GM12878 (cell line): Measurements from ENCODE around the gene ATP13A1. TPM values are rescaled to one million over a fixed set of nuclear protein-coding genes. Genes with fewer than 3 reads are reported as not detected.
A peak's percentile ranks its signal among the peaks of the same experiment; 100 is the strongest.

Source experiments
- ATAC-seq: fragments of 200-7000 bp; cut with Tn5 transposase; 3 replicates; pipeline ENCODE4 v1.9.1; 2020; ENCODE audit warnings: mild to moderate bottlenecking, moderate library complexity
- BruUV-seq: library from RNA; stranded (reverse); fragments of 400-500 nt; replicated peaks from 2 replicates; lab custom pipeline; 2021; lab: Mats Ljungman, UMichigan
- CTCF ChIA-PET: fragments of 300-600 bp; sonication (Branson Sonifier 250); formaldehyde crosslinking; extraction: SDS; loops from one replicate; lab custom pipeline; 2021; ENCODE audit warnings: inconsistent platforms; lab: Yijun Ruan, JAX
- POLR2A ChIA-PET: fragments of 350-600 bp; formaldehyde crosslinking; extraction: SDS; loops from one replicate; lab custom pipeline; 2021; ENCODE audit warnings: inconsistent platforms; lab: Charles Lee
- RAD21 ChIA-PET: fragments of 300-600 bp; sonication (Branson Sonifier 250); formaldehyde crosslinking; loops from one replicate; lab custom pipeline; 2023; ENCODE audit warnings: antibody characterized with exemption; ENCODE audit not compliant: unreplicated experiment; lab: Charles Lee
- SMC1A ChIA-PET: fragments of 300-600 bp; sonication (Branson Sonifier 250); formaldehyde crosslinking; loops from one replicate; lab custom pipeline; 2023; ENCODE audit not compliant: unreplicated experiment, uncharacterized antibody; lab: Charles Lee
- DNase-seq: peaks from one replicate; pipeline ENCODE4 v3.0.0-alpha.2; 2011; ENCODE audit warnings: low read depth, low spot score
- FAIRE-seq: peaks from 3 replicates; lab custom pipeline; 2011; peaks lifted over from hg19 to GRCh38; lab: Jason Lieb, UNC
- H2AFZ ChIP-seq: 2 replicates; pipeline ENCODE4 v1.6.0; 2011; ENCODE audit warnings: low read depth, low read length, control low read depth; ENCODE audit not compliant: control insufficient read depth
- H3K27ac ChIP-seq: 2 replicates; pipeline ENCODE4 v1.5.1; 2011; ENCODE audit warnings: control low read depth; ENCODE audit not compliant: control insufficient read depth, insufficient read depth
- H3K27me3 ChIP-seq, 2 experiments: replicated peaks in 1 of 2; 2 replicates each; pipeline versions ENCODE4 v1.6.0 to v1.6.1; 2011; ENCODE audit warnings: low read length in 1 of 2; ENCODE audit not compliant: control insufficient read depth in 2 of 2, insufficient read depth in 2 of 2
- H3K36me3 ChIP-seq, 2 experiments: 2 replicates each; pipeline ENCODE4 v1.5.1; 2011; ENCODE audit warnings: low read length in 1 of 2; ENCODE audit not compliant: control insufficient read depth in 2 of 2, insufficient read depth in 2 of 2
- H3K4me1 ChIP-seq: 2 replicates; pipeline ENCODE4 v1.6.1; 2011; ENCODE audit warnings: mild to moderate bottlenecking, low read length, moderate library complexity, mixed read lengths; ENCODE audit not compliant: control insufficient read depth, insufficient read depth
- H3K4me2 ChIP-seq: 2 replicates; pipeline ENCODE4 v1.6.0; 2011; ENCODE audit warnings: control low read depth; ENCODE audit not compliant: control insufficient read depth, insufficient read depth
- H3K4me3 ChIP-seq: fragments of 200-600 bp; sonication (generic); 2 replicates; pipeline ENCODE4 v1.5.1; 2016
- H3K79me2 ChIP-seq: 2 replicates; pipeline ENCODE4 v1.6.0; 2011; ENCODE audit warnings: low read length; ENCODE audit not compliant: control insufficient read depth, insufficient read depth
- H3K9ac ChIP-seq: 2 replicates; pipeline ENCODE4 v1.8.0; 2011; ENCODE audit warnings: low read length, control low read depth, mixed read lengths; ENCODE audit not compliant: control insufficient read depth, insufficient read depth
- H3K9me3 ChIP-seq: replicated peaks from 3 replicates; pipeline ENCODE4 v1.5.1; 2011; ENCODE audit warnings: mild to moderate bottlenecking, low read length; ENCODE audit not compliant: control insufficient read depth, insufficient read depth
- H4K20me1 ChIP-seq: 2 replicates; pipeline ENCODE4 v1.6.0; 2011; ENCODE audit not compliant: control insufficient read depth, insufficient read depth
- CTCF ChIP-seq, 3 experiments: IDR thresholded peaks in 2 of 3; conservative IDR thresholded peaks in 1 of 3; 2 replicates each; pipeline ENCODE4 v1.5.1; 2011; ENCODE audit warnings: low read depth in 3 of 3, low read length in 3 of 3, mild to moderate bottlenecking in 3 of 3, control low read depth in 2 of 3, moderate library complexity in 2 of 3, inconsistent platforms in 1 of 3, mixed read lengths in 1 of 3; ENCODE audit not compliant: control insufficient read depth in 2 of 3, insufficient read depth in 1 of 3; ENCODE audit errors: extremely low read depth in 1 of 3
- TARDBP ChIP-seq: IDR thresholded peaks from 2 replicates; pipeline ENCODE4 v1.6.1; 2016; ENCODE audit warnings: borderline replicate concordance
- ZBTB33 ChIP-seq: fragments of 450-650 bp; IDR thresholded peaks from 2 replicates; pipeline ENCODE4 v1.6.1; 2017; ENCODE audit warnings: mild to moderate bottlenecking
- ZBTB4 ChIP-seq: fragments of 450-650 bp; formaldehyde crosslinking; IDR thresholded peaks from 2 replicates; pipeline ENCODE4 v1.4.0; 2022; ENCODE audit warnings: mild to moderate bottlenecking, moderate library complexity
- WGBS: methylation state at CpG from one replicate; pipeline ENCODE4 v1.1.6; 2016; ENCODE audit warnings: low lambda C conversion rate; ENCODE audit not compliant: insufficient replicate concordance, insufficient coverage; ENCODE audit errors: missing lambda C conversion rate; 5-methylcytosine and 5-hydroxymethylcytosine counted together
- in situ Hi-C: fragments of 300-500 bp; cut with MboI; formaldehyde crosslinking; loops from 9 replicates; pipeline ENCODE4 v1.14.3; 2018; ENCODE audit warnings: mixed read lengths
- intact Hi-C: fragments of 100-400 bp; cut with micrococcal nuclease; formaldehyde crosslinking; loops from one replicate; pipeline ENCODE4 v1.14.2; 2022; ENCODE audit not compliant: unreplicated experiment
- polyA plus RNA-seq, 11 experiments: library from polyadenylated mRNA; depleted of rRNA in 4 of 11; unstranded in 6 of 11; stranded (reverse) in 5 of 11; fragments of >200 nt; fragmentation: Nextera tagmentation in 4 of 11; fragmentation: Illumina TruSeq in 1 of 11; extraction: Ambion mirVana in 4 of 11; extraction: Trizol in 1 of 11; gene quantifications; 1 replicate in 1 of 11; 2 replicates in 10 of 11; pipeline versions ENCODE4 v1.2.1 to v1.2.3, GENCODE V29; 2011 to 2016; ENCODE audit warnings: inconsistent platforms in 2 of 11, missing spikeins in 2 of 11, low read depth in 1 of 11
- total RNA-seq, 4 experiments: library from RNA; depleted of rRNA in 3 of 4; stranded (reverse); fragments of >200 nt in 3 of 4; fragmentation: Illumina TruSeq in 1 of 4; extraction: Trizol in 1 of 4; gene quantifications; 2 replicates each; pipeline versions ENCODE4 v1.2.1 to v1.2.3, GENCODE V29; 2013 to 2021

ATP13A1 gene
- total and polyA plus RNA-seq, 10 of the 15 experiments (the other 5 are each of a cell fraction or from before 2014, with no cell fraction given), result 0.37 to 91.0 (median 29.8) TPM

DNA sequence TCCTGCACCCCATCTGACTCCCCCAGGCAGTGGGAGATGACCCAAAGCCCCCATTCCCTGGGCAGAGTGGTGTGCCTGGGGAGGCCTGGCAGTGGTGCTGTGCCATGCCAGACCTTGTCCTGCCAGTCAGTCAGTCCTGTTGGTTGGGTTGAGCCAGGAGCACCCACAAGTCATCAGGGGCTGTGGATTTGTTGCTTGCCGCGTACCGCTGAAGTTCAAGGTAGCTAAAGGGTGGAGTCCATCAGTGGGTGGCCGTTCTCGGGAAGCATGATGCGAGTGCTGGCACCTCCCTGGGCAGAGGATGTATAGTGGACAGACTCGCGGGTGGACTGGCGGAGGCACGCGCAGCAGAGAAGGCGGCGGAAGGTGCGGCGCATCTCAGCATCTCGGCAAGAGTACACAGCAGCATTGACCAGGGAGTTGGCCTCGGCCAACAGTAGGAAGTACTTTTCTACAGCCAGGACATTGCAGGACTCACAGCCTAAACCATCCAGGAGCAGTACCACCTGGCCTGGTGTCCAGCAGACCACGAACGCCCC lies 39.4 kb downstream of the ATP13A1 start:
- intact Hi-C loops, result no loop called here
- FAIRE-seq (no peak), ATAC-seq (no peak), DNase-seq (no peak)
- 98% methylated on average over 19 of the region's 19 CpGs for WGBS
- no peaks in the 10 kb centered on the region; a peak in 2 of 4 replicates for H3K36me3 ChIP-seq
- BruUV-seq, result no TSS peak
- no peak overlapping the region for H3K9ac ChIP-seq
- ChIA-PET RAD21 (interaction anchor here (0.6 kb wide), 1 partner anchor 92 kb away, joined by 3 read pairs; no protein-coding TSS in a partner anchor), CTCF (interaction anchor here (1.0 kb wide), 2 partner anchors 18 to 69 kb away, joined by 3 to 4 read pairs; no protein-coding TSS in a partner anchor), SMC1A (interaction anchor here (0.6 to 1.5 kb wide), 2 partner anchors 16 to 27 kb away, joined by 3 read pairs; no protein-coding TSS in a partner anchor), POLR2A (no interaction called here)
- no peak overlapping the region for H3K4me2 ChIP-seq
- H3K4me3 ChIP-seq, result no peak overlapping the region
- H3K27me3 ChIP-seq, result no peaks in the 10 kb centered on the region
- no peaks in the 10 kb centered on the region for H3K9me3 ChIP-seq
- H3K79me2 ChIP-seq, result no peaks in the 10 kb centered on the region
- in situ Hi-C loops, result no loop called here
- no peak overlapping the region for H3K27ac ChIP-seq
- 0 out of 6 replicates have a peak, but pooled peaks of 1 of the 3 experiments have one; percentile 1 for TF ChIP-seq CTCF (IDR thresholded peaks at IDR 0.05 in 2 of 3, conservative IDR thresholded peaks at IDR 0.05 in 1 of 3; ENCODE audit: control insufficient read depth in 2 of 3, extremely low read depth in 1 of 3, insufficient read depth in 1 of 3, low read depth in 3 of 3, low read length in 3 of 3)
- 0 out of 2 replicates have a peak, but pooled peaks have one; percentile 52 for TF ChIP-seq ZBTB33
- TF ChIP-seq ZBTB4 (CRISPR knock-in tag), result no peak
- no peak for TF ChIP-seq TARDBP
- H3K4me1 ChIP-seq, result 0 out of 2 replicates have a peak, but pooled peaks cover 5% of the 10 kb centered on the region
- H2AFZ ChIP-seq, result no peak overlapping the region
- no peaks in the 10 kb centered on the region for H4K20me1 ChIP-seq
